Upper lobe of left lung (tissue), 4 donors: Measurements from ENCODE around the gene SLC35G3.

ENCODE experiments used
- CTCF ChIP-seq, 6 experiments: fragments of 450-650 bp in 4 of 6; fragments of 200-600 bp in 2 of 6; sonication (generic) in 2 of 6; IDR thresholded peaks; one replicate each; pipeline ENCODE4 v1.5.1; 2016 to 2019; ENCODE audit warnings: antibody characterized with exemption in 6 of 6
- EP300 ChIP-seq, 4 donors: sonication (generic); formaldehyde crosslinking; IDR thresholded peaks; one replicate each; pipeline ENCODE4 v1.5.1; 2017; ENCODE audit warnings: antibody characterized with exemption in 4 of 4, control low read depth in 2 of 4
- POLR2A ChIP-seq, 4 donors: fragments of 450-650 bp; IDR thresholded peaks; one replicate each; pipeline ENCODE4 v1.5.1; 2016 to 2017; ENCODE audit warnings: antibody characterized with exemption in 4 of 4, mild to moderate bottlenecking in 2 of 4
- POLR2AphosphoS5 ChIP-seq, 2 donors: sonication (generic); formaldehyde crosslinking; IDR thresholded peaks; one replicate each; pipeline ENCODE4 v1.5.1; 2017; ENCODE audit warnings: antibody characterized with exemption in 2 of 2

GRCh38 chr17:35192708-35193107 lies 1.5 kb downstream of the SLC35G3 start:
- no peak for TF ChIP-seq CTCF (IDR thresholded peaks at IDR 0.05)
- no peak for TF ChIP-seq POLR2A (IDR thresholded peaks at IDR 0.05)
- TF ChIP-seq POLR2AphosphoS5 (IDR thresholded peaks at IDR 0.05): no peak
- no peak for TF ChIP-seq EP300 (IDR thresholded peaks at IDR 0.05)
